CD4-positive, alpha-beta T cell treated with Interferon gamma for 1 hour (primary cell): ENCODE measurements around the gene FLT4.
"Not testable (repeated sequence)": the region's sequence is repeated elsewhere in the genome, so short reads cannot be mapped to it uniquely, and the experiment has no call there.

Source experiments
- DNase-seq: peaks from one replicate; pipeline ENCODE4 v3.0.0-alpha.2; 2020

Gene FLT4

DNA sequence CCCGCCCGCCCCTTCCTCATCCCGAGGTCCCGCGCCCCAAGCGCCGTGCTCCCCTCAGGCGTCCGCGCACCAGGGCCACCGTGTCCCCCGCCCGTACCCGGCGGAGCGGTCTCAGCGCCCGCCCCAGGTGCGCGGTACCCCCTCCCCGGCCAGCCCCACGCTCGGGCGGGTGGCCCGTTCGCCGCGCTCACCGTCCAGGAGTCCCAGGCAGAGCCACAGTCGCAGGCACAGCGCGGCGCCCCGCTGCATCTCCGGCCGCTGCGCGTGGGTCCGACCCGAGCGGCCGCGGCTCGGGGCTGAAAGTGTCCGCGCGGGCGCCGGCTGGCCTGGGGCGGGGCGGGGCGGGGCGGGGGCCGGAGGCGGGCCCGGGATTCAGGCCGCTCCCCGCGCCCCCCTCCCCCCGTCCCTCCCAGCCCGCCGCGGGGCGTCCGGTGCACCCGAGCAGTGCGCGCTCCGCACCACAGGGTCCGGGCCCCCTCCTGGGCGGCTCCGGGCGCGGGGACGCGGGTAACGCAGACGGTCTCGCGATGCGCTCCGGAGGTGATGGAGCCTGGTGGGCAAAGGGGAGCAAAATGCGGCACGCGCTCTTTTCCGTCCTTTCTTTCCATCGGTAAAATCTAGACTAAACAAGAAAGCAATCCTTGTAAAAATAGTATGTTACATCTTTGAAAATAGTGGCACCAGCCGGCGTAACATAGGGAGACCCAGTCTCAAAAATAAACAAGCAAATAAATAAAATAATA lies at the start of gene FLT4:
FLT4 (minus strand) TSS at position 304 of the 743 bp plus-strand sequence; CDS start at position 249, 55 bp downstream.
- DNase-seq = no peak

DNA sequence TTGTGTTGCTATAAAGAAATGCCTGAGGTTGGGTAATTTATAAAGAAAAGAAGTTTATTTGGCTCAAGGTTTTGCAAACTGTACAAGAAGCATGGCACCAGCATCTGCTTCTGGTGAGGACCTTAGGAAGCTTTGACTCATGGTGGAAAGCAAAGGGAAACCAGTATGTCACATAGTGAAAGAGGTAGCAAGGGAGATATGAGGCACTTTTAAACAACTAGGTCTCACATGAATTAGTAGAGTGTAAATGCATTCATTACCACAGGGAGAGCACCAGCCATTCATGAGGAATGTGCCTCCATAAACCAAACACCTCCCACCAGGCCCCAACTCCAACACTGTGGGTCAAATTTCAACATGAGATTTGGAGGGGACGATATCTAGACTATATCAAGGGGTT lies 49.6 kb upstream of the FLT4 start:
- DNase-seq = no peak

DNA sequence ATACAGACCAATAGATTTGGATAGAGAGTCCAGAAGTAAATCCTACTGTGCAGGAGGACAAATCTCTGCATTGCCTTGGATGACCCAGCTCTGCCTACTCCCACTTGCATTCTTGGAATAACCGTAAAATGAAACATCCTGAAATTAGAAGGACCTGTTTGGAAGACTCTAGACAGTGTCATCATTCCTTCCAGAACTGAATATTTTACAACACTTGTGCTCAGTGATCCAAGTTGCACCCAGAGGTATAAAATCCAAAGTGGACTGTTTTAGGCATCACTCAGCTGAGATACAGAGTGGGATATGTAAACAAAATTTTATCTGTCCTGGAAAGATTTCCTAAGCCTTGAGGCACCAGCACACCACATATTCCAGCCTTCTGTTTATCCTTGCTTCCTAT lies 46.7 kb upstream of the FLT4 start:
- DNase-seq = no peak

DNA sequence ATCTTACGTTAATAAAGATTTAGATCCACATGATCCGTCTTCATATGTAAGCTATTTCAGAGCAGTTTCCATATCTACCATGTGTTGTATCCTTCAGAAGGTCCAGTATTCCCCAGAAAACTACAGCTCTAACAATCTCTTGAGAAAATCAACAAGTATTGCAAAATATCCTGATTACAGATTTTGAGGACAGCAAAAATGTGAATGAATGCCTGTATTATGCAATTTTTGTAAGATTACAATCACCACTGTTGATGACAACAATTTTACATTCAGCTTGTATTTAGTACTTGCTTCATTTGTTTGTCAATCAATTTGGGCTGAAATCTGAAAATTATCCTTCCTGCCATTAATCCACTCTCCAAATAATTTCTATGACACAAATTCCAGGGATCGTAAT lies 43.0 kb upstream of the FLT4 start:
- DNase-seq = no peak

DNA sequence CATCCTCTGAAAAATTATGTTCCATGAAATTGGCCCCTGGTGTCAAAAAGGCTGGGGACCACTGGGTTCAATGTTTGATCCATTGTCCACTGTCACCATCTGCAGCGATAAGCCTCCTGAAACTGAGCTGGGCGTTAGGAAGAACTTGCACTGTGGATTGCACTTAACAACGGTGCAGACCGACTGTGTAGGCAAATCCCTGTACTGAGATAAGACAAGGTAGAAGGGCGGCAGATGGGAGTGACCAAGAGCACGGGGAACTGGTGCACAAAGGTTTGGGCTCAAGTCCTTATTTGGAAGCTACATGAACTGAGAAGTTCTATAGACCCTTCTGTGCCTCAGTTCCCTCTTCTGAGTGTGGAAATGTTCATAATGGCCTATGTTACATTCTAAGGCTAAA lies 41.6 kb upstream of the FLT4 start:
- DNase-seq = no peak

DNA sequence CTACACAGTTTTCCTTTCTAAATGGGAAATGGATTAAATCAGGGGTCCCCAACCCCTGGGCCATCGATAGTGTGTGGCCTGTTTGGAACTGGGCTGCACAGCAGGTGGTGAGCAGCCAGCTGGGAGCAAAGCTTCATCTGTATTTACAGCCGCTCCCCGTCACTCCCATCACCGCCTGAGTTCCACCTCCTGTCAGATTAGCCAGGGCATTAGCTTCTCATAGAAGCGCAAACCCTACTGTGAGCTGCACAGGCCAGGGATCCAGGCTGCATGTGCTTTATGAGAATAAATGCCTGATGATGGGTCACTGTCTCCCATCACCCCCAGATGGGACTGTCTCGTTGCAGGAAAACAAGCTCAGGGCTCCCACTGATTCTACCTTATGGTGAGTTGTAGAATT lies 41.2 kb upstream of the FLT4 start:
- no peak for DNase-seq

DNA sequence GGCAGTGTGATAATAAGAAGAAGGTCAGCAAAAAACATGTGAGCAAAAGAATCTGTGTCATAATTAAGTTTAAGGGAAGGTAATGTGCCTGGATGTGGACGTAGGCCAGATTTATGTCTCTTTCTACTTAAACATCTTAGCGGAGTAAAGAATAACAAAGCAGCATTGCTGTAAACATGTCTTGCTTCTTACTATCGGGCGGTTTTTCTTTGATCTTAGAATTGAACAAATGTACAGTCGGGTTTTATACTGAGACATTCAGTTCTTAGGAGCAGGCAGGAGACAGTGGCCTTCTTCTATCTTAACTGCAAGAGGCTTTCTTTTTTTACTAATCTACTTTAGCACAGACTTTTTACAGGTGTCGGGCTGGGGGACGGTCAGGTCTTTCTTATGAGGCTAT lies 40.4 kb upstream of the FLT4 start:
- no peak for DNase-seq

DNA sequence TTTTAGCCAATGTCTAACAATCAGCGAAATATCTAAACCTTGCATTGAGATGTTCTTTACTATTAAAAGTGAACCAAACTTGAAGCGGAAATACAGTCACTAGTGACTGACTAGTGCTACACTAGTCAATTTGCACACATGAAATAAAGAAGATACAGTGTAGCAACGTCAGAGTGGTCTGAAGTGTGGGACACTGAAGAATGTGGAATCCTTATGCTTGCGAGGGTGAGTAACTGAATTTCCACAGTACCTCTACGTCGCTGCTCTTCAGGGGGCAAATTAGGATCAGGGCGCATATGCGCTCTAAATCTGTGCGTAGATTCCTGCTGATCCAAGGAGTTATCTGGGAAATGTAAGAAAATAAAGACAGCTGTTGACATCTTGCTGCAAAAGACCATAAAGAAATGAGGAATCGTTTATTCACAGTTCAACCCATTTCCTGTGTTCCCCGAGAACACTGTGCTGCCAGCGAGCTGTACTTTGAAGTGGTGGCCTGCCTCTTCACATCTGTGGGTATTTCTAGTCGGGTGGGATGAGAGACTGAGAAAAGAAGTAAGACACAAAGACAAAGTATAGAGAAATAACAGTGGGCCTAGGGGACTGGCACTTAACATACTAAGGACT lies 39.8 kb upstream of the FLT4 start:
- DNase-seq = peak; percentile 39

DNA sequence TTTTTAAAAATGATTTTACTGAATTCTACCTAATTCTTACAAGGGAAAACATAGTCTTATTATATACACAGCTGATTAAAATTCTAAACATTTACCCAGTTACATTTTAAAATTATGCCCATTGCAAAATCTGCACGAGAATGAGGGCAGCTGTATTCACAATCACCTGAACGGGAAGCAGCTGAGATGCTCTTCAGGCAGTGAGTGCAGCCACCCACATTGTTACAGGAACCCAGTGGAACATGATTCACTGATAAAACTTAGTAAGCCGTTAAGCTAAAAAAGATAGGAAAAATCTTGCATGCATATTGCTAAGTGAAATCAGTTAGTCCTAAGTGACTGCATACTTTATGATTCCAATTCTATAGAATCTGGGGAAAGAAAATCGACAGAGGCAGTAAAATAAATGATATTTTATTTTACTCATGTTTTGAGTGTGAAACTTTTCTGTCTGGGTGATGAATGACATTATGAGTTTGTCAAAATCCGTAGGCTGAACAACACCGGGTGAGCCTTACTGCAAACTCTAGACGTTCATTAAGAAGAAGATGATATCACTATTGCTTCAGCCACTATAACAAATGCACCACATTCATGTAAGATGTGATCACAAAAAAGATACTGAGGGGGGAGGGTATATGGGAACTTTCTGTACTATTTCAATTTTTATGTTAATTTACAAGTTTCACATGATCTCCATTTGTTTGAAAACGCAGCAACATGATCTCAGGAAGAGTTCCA lies 39.1 kb upstream of the FLT4 start:
- DNase-seq = no peak

DNA sequence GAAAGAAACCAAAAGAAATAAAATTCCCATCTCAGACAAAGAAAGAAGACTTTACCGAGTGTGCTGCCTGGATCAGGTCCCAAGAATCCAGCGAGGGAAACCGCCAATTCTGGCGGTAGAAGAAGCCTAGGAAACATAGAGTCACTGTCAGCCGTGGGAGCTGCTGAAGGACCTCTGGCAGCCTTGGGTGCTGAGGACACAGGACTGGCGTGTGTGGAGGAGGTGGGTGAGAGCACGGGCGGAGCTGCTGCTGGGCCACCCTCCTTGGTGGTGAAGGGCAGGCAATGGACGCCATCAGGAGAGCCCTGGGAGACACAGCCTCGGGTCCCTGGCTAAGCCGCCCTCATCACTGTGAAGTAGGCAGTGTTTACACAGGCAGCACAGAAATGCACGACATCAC lies 37.4 kb upstream of the FLT4 start:
- not testable (repeated sequence) for DNase-seq

DNA sequence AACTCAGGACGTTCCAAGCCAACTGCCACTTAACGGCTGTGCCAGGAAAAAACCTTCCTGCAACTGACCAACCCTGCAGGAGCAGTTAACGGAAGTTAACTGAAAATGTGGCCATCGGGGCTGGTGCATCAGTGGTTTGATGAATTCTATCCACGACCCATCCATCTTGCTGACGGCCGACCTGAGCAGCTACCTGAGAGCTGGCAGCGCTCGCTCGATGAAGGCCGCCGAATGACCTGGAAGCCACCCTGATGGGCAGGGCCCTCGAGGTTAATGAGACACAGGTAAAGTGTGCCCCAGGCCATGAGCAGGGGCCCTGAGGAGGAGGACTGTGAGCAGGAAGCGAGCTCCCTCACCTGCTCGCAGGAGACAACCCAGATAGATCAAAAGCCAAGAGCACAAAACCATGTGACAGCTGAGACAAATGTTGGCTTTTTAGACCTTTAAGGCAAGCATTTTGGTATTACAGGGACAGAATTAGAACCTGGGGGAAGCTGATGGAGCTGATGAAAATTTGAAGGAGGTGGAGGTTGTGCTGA lies 35.3 kb upstream of the FLT4 start:
- no peak for DNase-seq

DNA sequence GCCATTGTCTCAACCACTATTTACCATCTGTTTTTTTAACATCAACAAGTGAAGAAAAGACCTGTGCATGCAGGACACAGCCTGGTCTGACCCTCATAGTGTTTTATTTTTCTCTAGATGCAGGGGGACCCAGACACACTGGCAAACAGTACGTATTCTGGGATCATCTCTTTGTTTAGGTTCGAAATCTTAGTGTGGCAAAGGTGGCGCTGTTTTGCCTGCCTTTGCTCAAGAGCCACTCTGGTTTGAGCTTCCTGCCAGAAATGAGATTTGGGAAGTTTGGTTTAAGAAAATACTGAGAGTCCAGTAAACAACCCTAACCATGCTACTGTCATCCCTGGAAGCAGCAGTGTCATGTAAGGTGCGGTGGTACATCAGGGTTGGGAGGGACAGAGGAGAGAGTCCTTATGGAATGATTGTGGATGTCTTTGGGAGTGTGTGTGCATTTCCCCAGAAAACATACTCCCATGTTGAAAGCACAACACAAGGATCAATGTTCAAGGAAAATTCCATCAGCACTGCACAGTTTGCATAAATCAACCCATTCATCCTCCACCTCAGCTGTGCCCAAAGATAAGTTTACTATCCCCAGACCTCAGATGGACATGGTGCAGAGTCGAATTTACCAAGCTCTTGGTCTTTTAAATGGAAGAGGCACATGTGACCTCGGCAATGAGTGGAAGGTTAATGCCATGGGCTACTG lies 34.0 kb upstream of the FLT4 start:
- DNase-seq = no peak

DNA sequence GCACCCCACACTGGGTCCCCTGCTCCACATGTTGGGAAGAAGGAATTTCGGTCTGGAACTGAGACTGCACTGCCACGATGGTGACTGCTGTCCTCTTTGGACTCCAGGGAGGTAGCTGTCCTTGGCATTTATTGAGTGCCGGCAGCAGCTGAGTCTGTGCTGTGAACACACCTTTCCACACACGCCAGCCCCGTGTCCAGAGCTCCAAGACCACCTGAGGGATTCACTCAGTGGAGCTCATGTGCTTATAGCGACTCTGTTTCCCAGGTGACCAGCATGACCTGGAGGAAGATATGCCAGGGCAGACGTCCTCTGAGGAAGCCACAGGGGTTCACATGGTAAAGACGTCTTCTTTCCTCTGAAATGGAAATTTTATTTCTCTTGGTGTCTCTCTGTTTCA lies 33.2 kb upstream of the FLT4 start:
- no peak for DNase-seq

DNA sequence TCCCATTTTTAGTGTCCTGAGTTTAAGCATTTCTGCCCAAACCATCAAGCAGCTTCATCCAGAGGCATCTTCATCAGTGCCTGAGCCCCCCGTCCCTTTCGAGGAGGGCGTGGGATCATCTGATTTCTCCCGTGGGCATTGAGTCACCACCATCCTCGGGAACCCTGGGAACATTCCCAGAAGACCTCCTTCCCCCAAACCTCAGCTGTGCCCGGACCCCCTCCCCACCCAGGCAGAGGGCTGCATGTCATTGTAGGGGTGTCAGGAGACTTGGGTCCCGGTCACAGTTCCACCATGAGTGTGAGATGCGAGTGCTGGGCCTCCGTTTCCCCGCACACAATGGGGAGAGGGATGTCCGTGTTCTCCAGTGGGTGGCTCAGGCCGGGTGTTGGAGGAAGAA lies 32.6 kb upstream of the FLT4 start:
- DNase-seq = not testable (repeated sequence)

DNA sequence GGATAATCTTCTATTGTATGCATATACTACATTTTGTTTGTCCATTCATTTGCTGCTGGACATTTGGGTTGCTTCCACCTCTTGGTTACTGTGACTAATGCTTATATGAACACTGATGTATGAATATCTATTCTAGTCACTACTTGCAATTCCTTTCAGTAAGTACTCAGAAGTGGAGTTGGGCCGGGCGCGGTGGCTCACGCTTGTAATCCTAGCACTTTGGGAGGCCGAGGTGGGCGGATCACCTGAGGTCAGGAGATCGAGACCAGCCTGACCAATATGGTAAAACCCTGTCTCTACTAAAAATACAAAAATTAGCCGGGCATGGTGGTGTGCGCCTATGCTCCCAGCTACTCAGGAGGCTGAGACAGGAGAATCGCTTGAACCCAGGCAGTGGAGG lies 28.9 kb upstream of the FLT4 start:
- not testable (repeated sequence) for DNase-seq

DNA sequence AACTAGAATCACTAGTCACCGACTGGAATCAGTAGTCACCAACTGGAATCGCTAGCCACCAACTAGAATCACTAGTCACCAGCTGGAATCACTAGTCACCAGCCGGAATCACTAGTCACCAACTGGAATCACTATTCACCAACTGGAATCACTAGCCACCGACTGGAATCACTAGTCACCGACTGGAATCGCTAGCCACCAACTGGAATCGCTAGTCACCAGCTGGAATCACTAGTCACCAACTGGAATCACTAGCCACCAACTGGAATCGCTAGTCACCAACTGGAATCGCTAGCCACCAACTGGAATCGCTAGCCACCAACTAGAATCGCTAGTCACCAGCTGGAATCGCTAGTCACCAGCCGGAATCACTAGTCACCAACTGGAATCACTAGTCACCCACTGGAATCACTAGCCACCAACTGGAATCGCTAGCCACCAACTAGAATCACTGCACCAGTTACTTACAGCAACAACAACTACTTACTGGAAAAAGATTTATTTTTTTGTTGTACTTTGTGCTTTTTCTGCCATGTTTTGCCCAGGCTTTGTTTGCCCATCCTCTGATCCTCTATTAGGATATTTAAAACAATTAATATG lies 25.7 kb upstream of the FLT4 start:
- no peak for DNase-seq

DNA sequence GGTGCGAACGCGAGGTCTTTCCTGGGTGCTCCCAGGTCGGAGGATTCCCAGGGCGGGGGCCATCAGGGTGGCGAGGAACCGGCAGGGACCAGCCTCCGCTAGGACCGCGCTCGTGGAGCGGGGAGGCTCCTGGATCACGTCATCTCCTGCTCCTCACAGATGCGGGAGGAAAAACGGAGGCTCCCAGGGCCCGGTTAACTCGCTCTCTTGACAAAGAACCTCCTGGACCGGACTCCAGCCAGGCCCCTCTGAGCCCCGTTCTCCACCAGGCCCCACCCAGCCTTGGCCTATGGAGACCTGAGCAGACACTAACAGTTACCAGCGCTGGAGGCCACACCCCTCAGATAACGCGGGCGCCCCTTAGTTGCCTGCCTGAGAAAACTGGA lies 24.7 kb upstream of the FLT4 start:
- not testable (repeated sequence) for DNase-seq

DNA sequence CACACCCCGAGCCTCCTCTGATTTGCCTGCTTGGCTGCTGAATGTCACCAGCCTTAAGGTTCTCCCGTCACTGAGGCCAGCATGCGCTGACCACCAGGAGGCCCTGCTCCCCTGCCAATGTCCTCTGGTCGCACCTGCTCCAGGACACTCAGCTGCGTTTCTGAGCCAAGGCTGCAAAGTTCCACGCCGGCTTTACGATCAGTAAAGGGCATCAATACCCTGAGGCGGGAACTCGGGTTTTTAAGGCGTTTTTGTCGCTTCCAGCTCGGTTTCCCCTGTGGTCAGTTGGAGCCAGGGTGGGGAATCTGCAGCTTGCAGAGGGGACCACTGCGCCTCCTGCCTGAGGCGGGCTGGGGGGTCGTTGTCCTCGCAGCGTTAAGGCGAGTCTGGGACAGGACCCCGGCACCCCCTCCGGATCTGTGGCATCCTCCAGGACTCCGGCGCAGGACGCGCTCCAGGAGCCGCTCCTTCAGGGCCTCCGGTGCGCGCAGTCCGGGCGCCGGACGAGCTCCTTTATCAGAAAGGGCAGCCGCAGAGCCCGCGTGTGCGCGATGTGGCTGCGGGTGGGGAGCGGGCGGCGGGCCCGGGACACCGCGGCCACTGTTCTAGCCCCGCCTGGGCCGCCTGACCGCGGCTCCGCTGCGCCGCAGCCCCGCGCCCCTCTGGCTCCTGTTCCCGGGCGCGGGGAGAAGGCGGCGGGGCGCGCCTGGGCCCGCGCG lies 24.1 kb upstream of the FLT4 start:
- DNase-seq = no peak

DNA sequence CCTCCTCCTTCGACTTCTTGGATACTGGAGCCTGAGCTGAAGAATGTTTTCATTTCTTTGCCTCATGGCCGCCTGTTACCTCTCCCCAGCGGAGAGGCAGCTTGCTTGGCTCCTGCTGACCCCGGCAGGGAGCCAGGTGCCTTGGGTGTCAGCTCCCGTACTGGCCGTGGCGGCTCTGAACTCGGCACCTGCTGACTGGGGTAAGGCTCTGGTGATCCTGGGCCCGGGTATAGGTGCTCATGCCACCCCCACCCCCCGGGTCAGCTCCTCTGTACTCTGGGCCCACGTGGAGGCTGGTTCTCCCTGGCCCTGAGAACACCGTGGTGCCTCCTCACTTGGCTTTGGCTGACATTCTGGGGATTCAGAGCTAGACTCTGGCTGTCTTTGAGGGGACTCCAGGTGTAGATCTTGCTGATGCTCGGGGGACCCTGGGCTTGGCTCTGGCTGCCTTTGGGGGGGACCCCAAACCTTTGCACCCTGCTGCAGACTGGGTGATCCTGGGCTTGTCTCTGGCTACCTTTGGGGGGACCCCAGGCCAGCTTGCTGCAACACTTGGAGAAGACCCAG lies 22.6 kb upstream of the FLT4 start:
- not testable (repeated sequence) for DNase-seq

DNA sequence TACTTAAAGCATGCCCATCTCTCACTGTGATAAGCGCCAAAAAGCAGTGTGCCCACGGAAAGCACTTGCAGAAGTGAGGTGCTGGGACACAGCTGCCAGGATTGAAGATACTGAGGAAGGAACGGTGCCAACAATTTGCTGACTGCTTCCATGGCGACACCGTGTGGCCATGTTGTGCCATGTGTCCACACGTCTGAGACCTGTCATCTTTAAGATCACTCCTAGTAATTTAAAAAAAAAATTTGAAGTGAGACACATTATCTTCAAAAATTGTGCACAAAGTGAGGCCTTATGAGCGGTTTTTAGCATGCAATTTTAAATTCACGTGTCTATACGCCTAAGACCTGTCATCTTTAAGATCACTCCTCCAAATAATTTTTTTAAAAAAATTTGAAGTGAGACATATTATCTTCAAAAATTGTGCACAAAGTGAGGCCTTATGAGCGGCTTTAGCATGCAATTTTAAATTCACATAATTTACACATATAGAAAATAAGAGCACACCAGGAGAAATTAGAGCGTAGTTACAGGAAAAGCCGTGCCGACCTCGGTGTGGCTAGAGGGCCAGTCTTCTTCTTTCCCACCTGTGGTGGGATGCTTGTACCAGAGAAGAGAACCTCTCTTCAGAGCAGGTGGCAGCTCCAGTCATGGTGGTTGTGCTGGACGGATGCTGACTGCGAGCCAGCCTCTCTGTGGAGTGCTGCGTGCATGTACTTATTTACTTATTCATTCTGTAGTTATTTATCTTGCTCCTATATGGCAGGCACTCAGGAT lies 21.4 kb upstream of the FLT4 start:
- peak; percentile 19 for DNase-seq

DNA sequence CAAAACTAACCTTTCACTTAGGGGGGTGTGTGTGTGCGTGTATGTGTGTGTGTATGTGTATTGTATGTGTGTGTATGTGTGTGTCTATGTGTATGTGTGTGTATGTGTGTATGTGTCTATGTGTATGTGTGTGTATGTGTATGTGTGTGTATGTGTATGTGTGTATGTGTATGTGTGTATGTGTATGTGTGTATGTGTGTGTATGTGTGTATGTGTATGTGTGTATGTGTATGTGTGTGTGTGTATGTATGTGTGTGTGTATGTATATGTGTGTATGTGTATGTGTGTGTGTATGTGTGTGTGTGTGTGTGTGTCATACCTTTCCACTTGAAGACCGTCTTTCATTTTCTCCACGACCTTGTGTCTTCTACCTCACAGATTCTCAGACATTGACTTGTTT lies 20.8 kb upstream of the FLT4 start:
- no peak for DNase-seq
